Measurements from ENCODE around the gene FHOD3. TPM values are rescaled to one million over a fixed set of nuclear protein-coding genes. Genes with fewer than 3 reads are reported as not detected.
A peak's percentile ranks its signal among the peaks of the same experiment; 100 is the strongest.

FHOD3 gene
- total and polyA plus RNA-seq, 4 donors = 6.2 to 42.0 (median 20.4) TPM

DNA sequence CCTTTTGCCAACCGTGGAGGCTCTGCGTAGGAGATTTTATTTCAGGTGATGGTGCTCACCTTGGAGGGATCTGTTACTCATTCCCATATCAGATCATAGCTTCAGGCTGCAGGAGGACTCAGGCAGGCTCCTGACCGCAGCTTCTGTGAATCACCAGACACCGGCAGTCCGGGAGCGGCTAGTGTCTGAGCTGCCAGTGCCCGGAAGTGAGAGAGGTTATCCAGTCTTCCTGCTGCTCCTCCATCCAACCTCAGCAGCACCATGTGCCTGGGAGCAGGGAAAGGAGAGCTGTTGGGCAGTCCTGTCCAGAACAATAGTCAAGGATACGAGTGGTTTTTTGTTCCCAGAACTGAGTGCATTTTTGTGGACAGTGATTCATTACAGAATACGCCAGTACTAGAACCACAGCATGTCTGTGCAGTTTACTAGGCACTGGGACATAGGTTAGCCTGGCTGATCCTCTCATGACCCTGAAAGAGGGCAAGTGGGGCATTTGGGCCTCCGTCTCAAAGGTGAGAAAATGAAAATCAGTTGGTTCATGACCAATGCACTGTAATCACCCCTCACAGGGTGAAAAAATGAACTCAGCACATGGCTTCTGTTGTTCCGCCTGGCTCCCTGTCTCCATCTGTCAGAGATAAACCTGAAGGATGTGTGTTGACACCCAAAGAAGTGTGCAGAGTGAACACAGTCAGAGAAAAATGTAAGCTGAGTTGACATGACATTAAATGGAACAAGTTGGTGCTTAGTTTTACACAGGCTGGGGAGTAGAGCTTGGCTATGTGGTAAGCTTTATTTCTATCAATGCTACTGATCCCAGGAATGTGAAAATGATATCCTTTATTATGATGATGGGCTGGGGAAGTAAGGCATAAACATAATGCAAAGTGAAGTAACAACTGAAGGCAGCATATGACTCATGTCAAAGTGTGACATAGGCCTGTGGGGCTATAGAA lies 12.2 kb downstream of the FHOD3 start:
- WGBS, 2 donors = 87 to 90% methylated on average over 11 of the region's 11 CpGs
- no peak for ATAC-seq (ENCODE audit: low FRiP score)

GRCh38 chr18:36311026-36311570 lies 13.6 kb downstream of the FHOD3 start:
- Histone ChIP-seq H3K4me3 (ENCODE audit: low read length in 2 of 2) (no peak overlapping the region), H3K27ac (ENCODE audit: low read depth in 1 of 2, low read length in 2 of 2) (no peak overlapping the region), H3K27me3 (ENCODE audit: control insufficient read depth in 1 of 2, insufficient read depth in 2 of 2, low read length in 1 of 2) (no peaks in the 10 kb centered on the region), H3K36me3 (ENCODE audit: control insufficient read depth in 1 of 2, insufficient read depth in 2 of 2, low read length in 1 of 2) (no peaks in the 10 kb centered on the region), H3K4me1 (ENCODE audit: control insufficient read depth in 1 of 2, insufficient read depth in 2 of 2, low read length in 2 of 2) (no peaks in the 10 kb centered on the region), H3K9me3 (ENCODE audit: control insufficient read depth, low read length) (no peaks in the 10 kb centered on the region)
- WGBS, 2 donors = 96 to 98% methylated on average over 5 of the region's 5 CpGs
- no peak for ATAC-seq (ENCODE audit: low FRiP score)
- intact Hi-C loops (cut with DNase I) = no loop called here
- no peak for DNase-seq

More for the DNA sequence above, 12.2 kb downstream of the FHOD3 start:
- DNase-seq = no peak
- no peak overlapping the region for H3K27ac ChIP-seq (ENCODE audit: low read depth in 1 of 2, low read length in 2 of 2)
- no peak overlapping the region for H3K4me3 ChIP-seq (ENCODE audit: low read length in 2 of 2)
- no peaks in the 10 kb centered on the region for H3K4me1 ChIP-seq (ENCODE audit: control insufficient read depth in 1 of 2, insufficient read depth in 2 of 2, low read length in 2 of 2)
- no peaks in the 10 kb centered on the region for H3K27me3 ChIP-seq (ENCODE audit: control insufficient read depth in 1 of 2, insufficient read depth in 2 of 2, low read length in 1 of 2)
- H3K9me3 ChIP-seq (ENCODE audit: control insufficient read depth, low read length) = no peaks in the 10 kb centered on the region
- intact Hi-C loops (cut with DNase I) = no loop called here
- no peaks in the 10 kb centered on the region for H3K36me3 ChIP-seq (ENCODE audit: control insufficient read depth in 1 of 2, insufficient read depth in 2 of 2, low read length in 1 of 2)

DNA sequence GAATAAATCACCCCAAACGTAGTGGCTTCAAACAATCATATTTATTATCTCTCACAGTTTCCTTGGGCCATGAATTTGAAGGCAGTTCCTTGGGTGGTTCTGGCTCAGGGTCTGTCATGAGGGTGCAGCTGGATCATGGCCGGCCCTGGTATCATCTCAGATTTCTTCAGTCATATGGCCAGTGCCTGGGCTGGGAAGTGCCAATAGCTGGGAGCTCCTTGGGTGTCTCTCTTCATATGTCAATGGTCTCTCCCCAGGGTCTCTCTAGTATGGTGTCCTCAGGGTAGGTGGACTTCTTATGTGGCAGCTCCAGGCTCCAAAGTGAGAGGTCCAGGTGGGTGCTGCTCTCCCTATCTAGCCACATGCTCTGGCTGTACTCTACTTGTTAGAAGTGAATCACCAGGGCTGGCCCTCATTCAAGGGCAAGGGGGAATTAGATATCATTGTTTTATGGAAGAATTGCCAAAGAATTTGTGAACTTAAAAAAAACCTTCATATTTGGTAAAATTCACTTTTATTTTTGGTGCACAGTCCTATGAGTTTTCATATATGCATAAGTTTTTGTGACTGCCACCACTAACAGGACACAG lies 15.4 kb downstream of the FHOD3 start:
- Histone ChIP-seq H3K4me1 (ENCODE audit: control insufficient read depth in 1 of 2, insufficient read depth in 2 of 2, low read length in 2 of 2) (no peaks in the 10 kb centered on the region), H3K27me3 (ENCODE audit: control insufficient read depth in 1 of 2, insufficient read depth in 2 of 2, low read length in 1 of 2) (no peaks in the 10 kb centered on the region), H3K4me3 (ENCODE audit: low read length in 2 of 2) (no peak overlapping the region), H3K36me3 (ENCODE audit: control insufficient read depth in 1 of 2, insufficient read depth in 2 of 2, low read length in 1 of 2) (no peaks in the 10 kb centered on the region), H3K27ac (ENCODE audit: low read depth in 1 of 2, low read length in 2 of 2) (no peak overlapping the region), H3K9me3 (ENCODE audit: control insufficient read depth, low read length) (no peaks in the 10 kb centered on the region)
- ATAC-seq (ENCODE audit: low FRiP score) (no peak), DNase-seq (no peak)
- 91 to 94% methylated on average over 2 of the region's 2 CpGs for WGBS, 2 donors
- intact Hi-C loops (cut with DNase I) = no loop called here

- WGBS, 2 donors = 81 to 82% methylated on average over 4 of the region's 4 CpGs
- H3K36me3 ChIP-seq (ENCODE audit: control insufficient read depth in 1 of 2, insufficient read depth in 2 of 2, low read length in 1 of 2) = no peaks in the 10 kb centered on the region
- intact Hi-C loops (cut with DNase I) = no loop called here
- no peaks in the 10 kb centered on the region for H3K9me3 ChIP-seq (ENCODE audit: control insufficient read depth, low read length)
- DNase-seq (no peak), ATAC-seq (ENCODE audit: low FRiP score) (peak; percentile 63)
- no peak overlapping the region for H3K27ac ChIP-seq (ENCODE audit: low read depth in 1 of 2, low read length in 2 of 2)
- no peaks in the 10 kb centered on the region for H3K4me1 ChIP-seq (ENCODE audit: control insufficient read depth in 1 of 2, insufficient read depth in 2 of 2, low read length in 2 of 2)
- no peak overlapping the region for H3K4me3 ChIP-seq (ENCODE audit: low read length in 2 of 2)
- no peaks in the 10 kb centered on the region for H3K27me3 ChIP-seq (ENCODE audit: control insufficient read depth in 1 of 2, insufficient read depth in 2 of 2, low read length in 1 of 2)
Observed at GRCh38 chr18:36314098-36314497, 16.6 kb downstream of the FHOD3 start.

DNA sequence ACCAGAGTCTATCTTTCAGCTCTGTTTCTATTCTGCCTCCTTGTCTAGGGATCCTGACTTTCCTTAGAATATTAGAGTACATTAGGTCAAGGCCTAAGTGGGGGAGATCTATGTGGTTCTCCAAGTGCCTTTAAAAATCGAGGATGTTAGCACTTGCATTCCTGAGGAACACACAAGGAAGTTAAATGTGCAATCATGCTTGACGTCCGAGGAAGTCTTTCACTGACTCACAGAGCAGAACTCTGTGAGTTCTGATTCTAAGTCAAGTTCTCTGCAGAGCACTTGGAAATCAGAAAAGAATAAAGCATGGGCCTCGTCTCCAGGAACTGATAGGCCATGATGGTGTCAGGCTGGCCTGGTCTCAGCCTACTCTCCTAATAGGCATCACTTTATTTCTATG lies 17.2 kb downstream of the FHOD3 start:
- 24 to 29% methylated on average over 4 of the region's 4 CpGs for WGBS, 2 donors
- H3K27ac ChIP-seq (ENCODE audit: low read depth in 1 of 2, low read length in 2 of 2) = no peak overlapping the region
- DNase-seq (no peak), ATAC-seq (ENCODE audit: low FRiP score) (no peak)
- intact Hi-C loops (cut with DNase I) = no loop called here
- no peaks in the 10 kb centered on the region for H3K4me1 ChIP-seq (ENCODE audit: control insufficient read depth in 1 of 2, insufficient read depth in 2 of 2, low read length in 2 of 2)
- no peak overlapping the region for H3K4me3 ChIP-seq (ENCODE audit: low read length in 2 of 2)
- H3K9me3 ChIP-seq (ENCODE audit: control insufficient read depth, low read length) = no peaks in the 10 kb centered on the region
- H3K27me3 ChIP-seq (ENCODE audit: control insufficient read depth in 1 of 2, insufficient read depth in 2 of 2, low read length in 1 of 2) = no peaks in the 10 kb centered on the region
- H3K36me3 ChIP-seq (ENCODE audit: control insufficient read depth in 1 of 2, insufficient read depth in 2 of 2, low read length in 1 of 2) = no peaks in the 10 kb centered on the region

DNA sequence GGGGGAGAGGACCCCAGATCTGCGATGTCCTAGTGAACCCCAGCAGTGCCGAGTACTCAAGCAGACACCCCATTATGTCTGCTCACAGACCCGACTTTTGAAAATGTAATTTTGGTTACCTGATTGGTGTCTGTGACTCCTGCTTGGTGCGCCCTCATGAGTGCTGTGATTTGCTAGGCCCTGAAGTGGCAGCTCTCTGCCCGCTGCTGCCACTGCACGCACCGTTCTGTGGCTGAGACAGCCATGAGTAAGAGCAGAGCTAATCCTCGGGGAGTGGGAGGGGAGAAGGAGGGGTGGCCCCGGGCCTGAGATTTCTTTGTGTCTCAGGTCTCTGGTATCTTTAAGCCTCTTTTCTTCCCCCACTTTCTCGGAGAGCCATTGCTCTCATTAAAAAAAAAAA lies 18.2 kb downstream of the FHOD3 start:
- Histone ChIP-seq H3K4me1 (ENCODE audit: control insufficient read depth in 1 of 2, insufficient read depth in 2 of 2, low read length in 2 of 2) (no peaks in the 10 kb centered on the region), H3K27me3 (ENCODE audit: control insufficient read depth in 1 of 2, insufficient read depth in 2 of 2, low read length in 1 of 2) (no peaks in the 10 kb centered on the region), H3K27ac (ENCODE audit: low read depth in 1 of 2, low read length in 2 of 2) (no peak overlapping the region), H3K4me3 (ENCODE audit: low read length in 2 of 2) (no peak overlapping the region), H3K36me3 (ENCODE audit: control insufficient read depth in 1 of 2, insufficient read depth in 2 of 2, low read length in 1 of 2) (no peaks in the 10 kb centered on the region), H3K9me3 (ENCODE audit: control insufficient read depth, low read length) (no peaks in the 10 kb centered on the region)
- no peak for ATAC-seq (ENCODE audit: low FRiP score)
- DNase-seq = no peak
- WGBS, 2 donors = 80 to 82% methylated on average over 10 of the region's 10 CpGs
- intact Hi-C loops (cut with DNase I) = no loop called here

- H3K27me3 ChIP-seq (ENCODE audit: control insufficient read depth in 1 of 2, insufficient read depth in 2 of 2, low read length in 1 of 2) = no peaks in the 10 kb centered on the region
Observed at GRCh38 chr18:36316246-36316645, 18.7 kb downstream of the FHOD3 start.

DNA sequence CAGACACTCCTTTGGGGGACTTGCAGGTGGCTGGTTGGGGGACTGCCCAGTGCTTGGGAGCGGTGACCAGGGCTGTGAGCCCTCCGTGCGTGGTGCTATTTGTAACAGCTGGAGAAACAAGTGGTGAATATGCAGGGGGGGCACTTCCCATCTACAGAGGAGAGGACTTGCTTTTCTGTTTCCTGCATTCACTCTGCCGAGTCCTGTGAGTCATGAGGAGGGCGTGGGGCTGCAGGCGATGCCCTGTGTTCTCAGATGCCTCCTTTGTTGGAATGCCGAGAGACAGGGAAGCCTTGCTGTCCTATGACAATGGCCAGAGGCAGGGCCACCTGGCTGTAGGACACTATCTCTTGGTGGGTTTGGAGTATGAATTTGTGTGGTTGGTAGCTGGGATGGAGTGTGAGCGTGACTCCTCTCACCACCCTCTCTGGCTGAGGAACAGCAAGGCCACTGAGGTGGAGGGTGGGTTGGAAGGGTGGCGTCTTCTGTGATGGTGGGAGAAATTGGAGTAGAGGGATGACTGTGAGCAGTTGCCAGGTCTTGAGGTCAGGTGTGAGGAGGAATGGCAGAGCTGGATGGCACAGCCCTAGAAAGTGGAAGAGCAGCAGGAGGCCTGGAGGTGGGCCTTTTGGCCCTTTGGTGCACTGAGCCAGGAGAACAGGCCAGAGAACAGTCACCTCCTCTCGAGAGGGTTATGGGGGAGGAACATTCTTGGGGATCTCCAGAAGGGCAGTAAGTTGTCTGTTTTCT lies 24.3 kb downstream of the FHOD3 start:
- WGBS, 2 donors = 88 to 89% methylated on average over 10 of the region's 10 CpGs
- Histone ChIP-seq H3K4me1 (ENCODE audit: control insufficient read depth in 1 of 2, insufficient read depth in 2 of 2, low read length in 2 of 2) (peaks cover 0 to 2% of the 10 kb centered on the region in 2 donors), H3K27me3 (ENCODE audit: control insufficient read depth in 1 of 2, insufficient read depth in 2 of 2, low read length in 1 of 2) (no peaks in the 10 kb centered on the region), H3K36me3 (ENCODE audit: control insufficient read depth in 1 of 2, insufficient read depth in 2 of 2, low read length in 1 of 2) (no peaks in the 10 kb centered on the region), H3K9me3 (ENCODE audit: control insufficient read depth, low read length) (no peaks in the 10 kb centered on the region), H3K27ac (ENCODE audit: low read depth in 1 of 2, low read length in 2 of 2) (no peak overlapping the region), H3K4me3 (ENCODE audit: low read length in 2 of 2) (no peak overlapping the region)
- ATAC-seq (ENCODE audit: low FRiP score) (peak; percentile 38), DNase-seq (no peak)
- intact Hi-C loops (cut with DNase I) = no loop called here

More at GRCh38 chr18:36316246-36316645, 18.7 kb downstream of the FHOD3 start:
- Histone ChIP-seq H3K4me3 (ENCODE audit: low read length in 2 of 2) (no peak overlapping the region), H3K9me3 (ENCODE audit: control insufficient read depth, low read length) (no peaks in the 10 kb centered on the region), H3K4me1 (ENCODE audit: control insufficient read depth in 1 of 2, insufficient read depth in 2 of 2, low read length in 2 of 2) (no peaks in the 10 kb centered on the region), H3K36me3 (ENCODE audit: control insufficient read depth in 1 of 2, insufficient read depth in 2 of 2, low read length in 1 of 2) (no peaks in the 10 kb centered on the region), H3K27ac (ENCODE audit: low read depth in 1 of 2, low read length in 2 of 2) (no peak overlapping the region)
- intact Hi-C loops (cut with DNase I) = no loop called here
- WGBS, 2 donors = 98 to 99% methylated on average over 2 of the region's 2 CpGs
- ATAC-seq (ENCODE audit: low FRiP score) = no peak
- no peak for DNase-seq
